ENCODE data around the gene ZAR1L.

Gene ZAR1L

GRCh38 chr13:32253911-32254399 is 61.2 kb downstream of the ZAR1L start:
- H3K4me3 ChIP-seq (ENCODE audit: control insufficient read depth, low read depth, low read length): no peak overlapping the region
- no peak for TF ChIP-seq CTCF (conservative IDR thresholded peaks at IDR 0.05; ENCODE audit: control insufficient read depth, insufficient read depth, low read depth, low read length)

More at GRCh38 chr13:32253911-32254399, 61.2 kb downstream of the ZAR1L start:
- no peak for DNase-seq (ENCODE audit: low read depth)
